A673 (cell line): Measurements from ENCODE around the gene GRIK1.

Experiments used
- EZH2 ChIP-seq: fragments of 200-600 bp; sonication (generic); IDR thresholded peaks from 2 replicates; pipeline ENCODE4 v1.6.1; 2017; ENCODE audit warnings: borderline replicate concordance, low read depth, mild to moderate bottlenecking, mixed read lengths, antibody characterized with exemption, low read length; ENCODE audit not compliant: poor library complexity, severe bottlenecking
- TF ChIP-seq, protein P1 (sequence below): fragments of 300-800, 200-600 bp; sonication (generic); conservative IDR thresholded peaks from 2 replicates; pipeline ENCODE4 v1.5.1; 2017; ENCODE audit warnings: low read depth, mild to moderate bottlenecking, antibody characterized with exemption, low read length, moderate library complexity, mixed read lengths

DNA sequence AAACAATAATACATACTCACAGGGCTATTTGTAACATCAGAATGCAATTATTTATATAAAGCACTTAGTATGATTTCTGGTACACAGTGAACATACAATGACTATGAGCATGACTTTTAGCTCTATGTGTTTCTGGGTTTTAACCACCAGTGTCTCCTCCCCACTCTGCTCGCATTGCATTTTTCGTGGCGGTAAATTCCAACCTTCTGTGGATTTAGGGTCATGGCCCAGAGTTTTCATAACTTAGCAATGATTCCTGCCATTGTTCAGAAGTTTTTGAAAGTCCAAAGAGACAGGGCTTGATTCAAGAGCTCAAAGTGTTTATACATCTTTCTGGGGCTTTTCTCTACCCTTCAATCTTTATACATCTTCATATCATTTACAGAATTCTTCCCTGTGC is 449.8 kb downstream of the GRIK1 start:
- TF ChIP-seq, protein P1, sequence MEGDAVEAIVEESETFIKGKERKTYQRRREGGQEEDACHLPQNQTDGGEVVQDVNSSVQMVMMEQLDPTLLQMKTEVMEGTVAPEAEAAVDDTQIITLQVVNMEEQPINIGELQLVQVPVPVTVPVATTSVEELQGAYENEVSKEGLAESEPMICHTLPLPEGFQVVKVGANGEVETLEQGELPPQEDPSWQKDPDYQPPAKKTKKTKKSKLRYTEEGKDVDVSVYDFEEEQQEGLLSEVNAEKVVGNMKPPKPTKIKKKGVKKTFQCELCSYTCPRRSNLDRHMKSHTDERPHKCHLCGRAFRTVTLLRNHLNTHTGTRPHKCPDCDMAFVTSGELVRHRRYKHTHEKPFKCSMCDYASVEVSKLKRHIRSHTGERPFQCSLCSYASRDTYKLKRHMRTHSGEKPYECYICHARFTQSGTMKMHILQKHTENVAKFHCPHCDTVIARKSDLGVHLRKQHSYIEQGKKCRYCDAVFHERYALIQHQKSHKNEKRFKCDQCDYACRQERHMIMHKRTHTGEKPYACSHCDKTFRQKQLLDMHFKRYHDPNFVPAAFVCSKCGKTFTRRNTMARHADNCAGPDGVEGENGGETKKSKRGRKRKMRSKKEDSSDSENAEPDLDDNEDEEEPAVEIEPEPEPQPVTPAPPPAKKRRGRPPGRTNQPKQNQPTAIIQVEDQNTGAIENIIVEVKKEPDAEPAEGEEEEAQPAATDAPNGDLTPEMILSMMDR: no peak
- no peak for TF ChIP-seq EZH2
